Effector memory CD8-positive, alpha-beta T cell (primary cell): ENCODE measurements around the gene CDS2.

Experiments used
- ATAC-seq: fragments of 150-1000 bp; cut with Tn5 transposase; replicated peaks from 2 replicates; pipeline ENCODE4 v1.10.0; 2021; ENCODE audit warnings: mild to moderate bottlenecking, moderate library complexity
- DNase-seq, 3 experiments: peaks; one replicate each; pipeline ENCODE4 v3.0.0; 2021
- H3K27ac Mint-ChIP-seq, 2 donors: one replicate each; pipeline ENCODE4 v1.8.0; 2022; ENCODE audit warnings: mild to moderate bottlenecking in 2 of 2, mixed read lengths in 2 of 2, moderate library complexity in 2 of 2
- H3K27me3 Mint-ChIP-seq, 2 donors: one replicate each; pipeline ENCODE4 v1.8.0; 2022; ENCODE audit warnings: mixed read lengths in 2 of 2
- H3K36me3 Mint-ChIP-seq: one replicate; pipeline ENCODE4 v1.8.0; 2022; ENCODE audit warnings: mild to moderate bottlenecking, moderate library complexity, mixed read lengths; ENCODE audit not compliant: insufficient read depth
- H3K4me1 Mint-ChIP-seq, 2 donors: one replicate each; pipeline ENCODE4 v1.8.0; 2022; ENCODE audit warnings: low read depth in 2 of 2, mixed read lengths in 2 of 2
- H3K4me3 Mint-ChIP-seq, 2 donors: one replicate each; pipeline ENCODE4 v1.8.0; 2022; ENCODE audit warnings: mild to moderate bottlenecking in 2 of 2, mixed read lengths in 2 of 2, moderate library complexity in 2 of 2
- H3K9me3 Mint-ChIP-seq, 2 donors: one replicate each; pipeline ENCODE4 v1.8.0; 2022; ENCODE audit warnings: mixed read lengths in 2 of 2

Gene CDS2

DNA sequence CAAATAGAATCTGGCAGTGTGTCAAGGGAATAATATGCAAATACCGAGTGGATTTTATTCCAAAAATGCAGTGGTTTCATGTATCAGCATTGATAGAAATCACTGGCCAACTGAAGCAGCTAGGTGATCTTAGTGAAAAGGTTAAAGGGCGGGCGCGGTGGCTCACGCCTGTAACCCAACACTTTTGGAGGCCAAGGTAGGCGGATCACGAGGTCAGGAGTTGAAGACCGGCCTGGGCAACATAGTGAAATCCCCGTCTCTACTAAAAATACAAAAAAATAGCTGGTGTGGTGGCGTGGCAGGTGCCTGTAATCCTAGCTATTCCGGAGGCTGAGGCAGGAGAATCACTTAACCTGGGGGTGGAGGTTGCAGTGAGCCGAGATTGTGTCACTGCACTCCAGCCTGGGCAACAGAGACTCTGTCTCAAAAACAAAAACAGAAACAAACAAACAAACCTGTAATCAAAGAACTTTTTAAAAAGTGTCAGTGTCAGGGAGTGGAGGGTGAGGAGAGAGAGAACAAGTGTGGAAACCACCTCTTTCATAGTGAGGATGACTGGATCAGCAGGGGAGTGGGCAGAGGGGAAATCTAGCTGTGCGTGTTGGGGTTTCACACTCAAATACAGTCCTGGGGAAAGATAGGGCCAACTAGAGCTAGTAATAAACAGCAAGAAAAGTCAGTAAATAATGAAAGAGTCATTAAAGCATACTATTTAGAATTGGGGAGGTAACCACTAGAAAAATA lies 57.1 kb downstream of the CDS2 start:
- no peak for DNase-seq
- no peak overlapping the region for H3K4me3 Mint-ChIP-seq
- no peak for ATAC-seq
- H3K4me1 Mint-ChIP-seq = peaks cover 0 to under 1% of the 10 kb centered on the region in 2 donors
- H3K27me3 Mint-ChIP-seq = no peaks in the 10 kb centered on the region
- H3K9me3 Mint-ChIP-seq = no peaks in the 10 kb centered on the region
- peak overlapping the region; percentile 23 to 48 for H3K27ac Mint-ChIP-seq
- H3K36me3 Mint-ChIP-seq = peaks cover 73% of the 10 kb centered on the region

DNA sequence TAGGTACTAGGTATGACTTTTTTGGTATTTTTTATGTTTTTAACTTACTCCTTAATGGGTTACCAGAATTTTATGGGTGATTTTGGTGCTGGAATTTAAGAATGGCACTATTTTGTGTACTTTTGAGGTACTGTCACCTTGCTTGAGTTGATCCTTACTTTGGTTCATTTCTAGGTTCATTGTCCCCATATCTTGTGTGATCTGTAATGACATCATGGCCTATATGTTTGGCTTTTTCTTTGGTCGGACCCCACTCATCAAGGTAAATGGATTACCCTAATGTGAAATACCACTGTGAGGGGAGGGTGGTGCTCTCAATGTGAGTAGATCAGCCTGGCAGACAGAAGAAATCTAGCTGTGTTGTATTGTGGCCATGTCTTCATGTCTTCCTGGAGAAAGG lies 57.9 kb downstream of the CDS2 start:
- H3K27ac Mint-ChIP-seq = peak overlapping the region in 1 of 2 donors; percentile 67
- H3K4me1 Mint-ChIP-seq = no peaks in the 10 kb centered on the region
- ATAC-seq (no peak), DNase-seq (no peak)
- no peaks in the 10 kb centered on the region for H3K27me3 Mint-ChIP-seq
- H3K4me3 Mint-ChIP-seq = no peak overlapping the region
- H3K9me3 Mint-ChIP-seq = no peaks in the 10 kb centered on the region
- H3K36me3 Mint-ChIP-seq = peaks cover 73% of the 10 kb centered on the region

DNA sequence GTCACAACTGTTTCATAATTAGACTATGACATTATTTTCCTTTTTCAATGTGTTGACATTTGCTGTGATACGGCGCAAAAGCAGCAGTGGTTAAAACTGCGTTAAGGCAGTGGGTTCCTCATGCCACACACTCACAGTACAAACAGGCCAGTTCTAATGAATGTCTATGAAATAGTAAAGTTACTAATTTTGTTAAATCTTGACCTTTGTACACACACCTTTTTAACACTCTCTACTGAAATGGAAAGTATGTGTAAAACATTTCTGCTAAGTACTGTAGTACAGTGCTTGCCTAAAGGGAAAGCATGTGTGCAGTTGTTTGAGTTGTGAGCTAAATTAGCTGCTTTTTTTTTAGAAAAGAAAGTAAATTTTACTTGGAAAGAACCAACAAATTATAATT lies 60.3 kb downstream of the CDS2 start:
- Mint-ChIP-seq H3K4me1 (peaks cover 0 to 1% of the 10 kb centered on the region in 2 donors), H3K27ac (peak overlapping the region in 1 of 2 donors; percentile 21), H3K27me3 (no peaks in the 10 kb centered on the region), H3K9me3 (no peaks in the 10 kb centered on the region), H3K36me3 (peaks cover 85% of the 10 kb centered on the region), H3K4me3 (no peak overlapping the region)
- no peak for DNase-seq
- ATAC-seq = no peak

DNA sequence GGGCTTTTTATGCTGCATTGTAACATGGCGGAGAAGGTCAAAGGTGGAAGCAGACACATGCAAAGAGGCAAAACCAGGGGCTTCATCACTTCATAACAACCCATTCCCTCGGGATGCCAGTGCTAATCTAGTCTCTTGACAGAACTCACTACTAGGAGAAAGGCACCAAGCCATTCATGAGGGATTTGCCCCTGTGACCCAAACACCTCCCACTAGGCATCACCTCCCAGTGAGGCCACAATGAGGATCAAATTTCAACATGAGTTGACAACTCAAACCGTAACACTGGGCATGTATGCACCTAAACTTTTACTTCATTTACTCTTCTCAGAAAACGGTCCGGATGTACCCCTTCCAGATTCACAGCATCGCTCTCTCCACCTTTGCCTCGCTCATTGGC lies 61.9 kb downstream of the CDS2 start:
- Mint-ChIP-seq H3K36me3 (peaks cover 76% of the 10 kb centered on the region), H3K4me3 (no peak overlapping the region), H3K27me3 (no peaks in the 10 kb centered on the region), H3K27ac (peak overlapping the region in 1 of 2 donors; percentile 21), H3K9me3 (no peaks in the 10 kb centered on the region), H3K4me1 (peaks cover 2 to 4% of the 10 kb centered on the region in 2 donors)
- ATAC-seq = no peak
- no peak for DNase-seq

DNA sequence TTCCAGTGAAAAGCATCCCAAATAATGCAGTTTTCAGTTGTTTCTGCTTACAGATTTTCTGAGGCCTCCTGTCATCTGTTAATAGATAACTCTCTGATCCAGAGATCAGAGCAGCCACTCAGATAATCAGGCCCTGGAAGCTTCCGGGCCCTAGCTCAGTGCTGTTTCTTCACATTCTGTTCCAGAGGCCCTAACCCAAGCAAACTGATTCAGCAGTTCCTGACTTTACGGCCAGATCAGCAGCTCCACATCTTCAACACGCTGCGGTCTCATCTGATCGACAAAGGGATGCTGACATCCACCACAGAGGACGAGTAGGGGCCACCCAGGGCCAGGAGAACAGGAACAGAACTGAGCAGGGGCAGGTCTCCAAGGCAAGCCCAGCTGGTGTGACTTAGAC lies 63.1 kb downstream of the CDS2 start:
- DNase-seq (no peak), ATAC-seq (no peak)
- H3K4me1 Mint-ChIP-seq = peaks cover 2 to 4% of the 10 kb centered on the region in 2 donors
- peak overlapping the region; percentile 41 to 55 for H3K27ac Mint-ChIP-seq
- H3K4me3 Mint-ChIP-seq = no peak overlapping the region
- no peaks in the 10 kb centered on the region for H3K27me3 Mint-ChIP-seq
- no peaks in the 10 kb centered on the region for H3K9me3 Mint-ChIP-seq
- peaks cover 64% of the 10 kb centered on the region for H3K36me3 Mint-ChIP-seq

DNA sequence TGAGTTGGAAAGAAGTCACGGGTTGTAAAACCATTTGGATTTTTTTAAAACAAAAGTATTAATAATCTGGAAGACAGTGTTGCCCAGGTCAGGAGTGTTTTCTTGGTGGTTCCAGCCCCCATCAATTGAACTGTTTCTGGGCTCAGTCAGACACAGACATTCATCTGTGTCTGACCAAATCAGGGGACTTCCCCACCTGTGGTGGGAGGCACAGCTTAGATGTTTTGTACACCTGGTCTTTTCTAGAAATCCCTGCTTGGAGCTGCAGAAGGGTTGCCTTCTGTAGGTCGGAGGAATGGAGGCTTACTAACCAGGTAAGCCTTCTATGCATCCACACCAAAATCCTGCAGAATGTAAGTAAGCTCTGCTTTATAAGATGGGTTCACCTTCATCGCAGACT lies 63.6 kb downstream of the CDS2 start:
- Mint-ChIP-seq H3K4me1 (peaks cover 2 to 4% of the 10 kb centered on the region in 2 donors), H3K36me3 (peaks cover 59% of the 10 kb centered on the region), H3K27me3 (no peaks in the 10 kb centered on the region), H3K27ac (peak overlapping the region; percentile 41 to 55), H3K4me3 (no peak overlapping the region), H3K9me3 (no peaks in the 10 kb centered on the region)
- ATAC-seq (no peak), DNase-seq (no peak)

DNA sequence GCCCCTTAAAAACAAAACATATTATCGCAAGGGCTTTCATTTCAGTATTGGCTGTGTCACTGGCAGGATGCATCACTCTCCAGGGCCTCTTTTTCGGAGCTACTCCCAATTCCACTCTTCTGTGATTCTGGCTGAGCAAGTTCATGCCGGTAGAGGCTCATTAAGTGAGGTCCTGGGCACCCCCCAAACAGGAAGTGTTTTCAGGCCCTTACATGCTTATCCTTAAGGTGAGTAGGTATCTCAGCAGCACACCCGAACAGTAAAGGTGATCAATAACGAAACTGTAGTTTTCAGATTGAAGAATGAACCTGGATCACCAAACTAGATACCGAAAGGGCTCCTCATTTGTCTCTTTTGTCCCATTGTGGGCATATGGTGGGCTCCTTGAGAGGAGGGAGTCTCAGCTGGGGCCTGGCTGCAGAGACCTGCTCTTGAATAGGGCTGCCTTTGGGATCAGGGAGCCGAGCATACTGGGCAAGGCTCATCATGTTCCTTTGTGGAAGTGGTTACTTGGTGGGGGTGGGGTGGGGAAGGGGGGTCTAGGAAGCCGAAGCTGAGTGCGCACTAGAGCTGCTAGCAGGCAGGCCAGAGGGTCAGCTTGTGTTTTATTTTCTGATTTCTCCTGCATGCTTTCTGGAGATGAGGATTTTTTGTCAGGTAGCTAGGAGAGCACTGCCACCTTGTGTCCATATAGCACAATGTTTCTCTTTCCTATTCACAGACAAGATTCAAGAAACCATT lies 65.2 kb downstream of the CDS2 start:
- H3K4me3 Mint-ChIP-seq = no peak overlapping the region
- peaks cover 55% of the 10 kb centered on the region for H3K36me3 Mint-ChIP-seq
- ATAC-seq = peak; percentile 77
- H3K4me1 Mint-ChIP-seq = peaks cover 3 to 4% of the 10 kb centered on the region in 2 donors
- H3K27me3 Mint-ChIP-seq = no peaks in the 10 kb centered on the region
- peak overlapping the region in 1 of 2 donors; percentile 57 for H3K27ac Mint-ChIP-seq
- DNase-seq = peak in 2 of 3 experiments; percentile 26 to 33
- no peaks in the 10 kb centered on the region for H3K9me3 Mint-ChIP-seq

DNA sequence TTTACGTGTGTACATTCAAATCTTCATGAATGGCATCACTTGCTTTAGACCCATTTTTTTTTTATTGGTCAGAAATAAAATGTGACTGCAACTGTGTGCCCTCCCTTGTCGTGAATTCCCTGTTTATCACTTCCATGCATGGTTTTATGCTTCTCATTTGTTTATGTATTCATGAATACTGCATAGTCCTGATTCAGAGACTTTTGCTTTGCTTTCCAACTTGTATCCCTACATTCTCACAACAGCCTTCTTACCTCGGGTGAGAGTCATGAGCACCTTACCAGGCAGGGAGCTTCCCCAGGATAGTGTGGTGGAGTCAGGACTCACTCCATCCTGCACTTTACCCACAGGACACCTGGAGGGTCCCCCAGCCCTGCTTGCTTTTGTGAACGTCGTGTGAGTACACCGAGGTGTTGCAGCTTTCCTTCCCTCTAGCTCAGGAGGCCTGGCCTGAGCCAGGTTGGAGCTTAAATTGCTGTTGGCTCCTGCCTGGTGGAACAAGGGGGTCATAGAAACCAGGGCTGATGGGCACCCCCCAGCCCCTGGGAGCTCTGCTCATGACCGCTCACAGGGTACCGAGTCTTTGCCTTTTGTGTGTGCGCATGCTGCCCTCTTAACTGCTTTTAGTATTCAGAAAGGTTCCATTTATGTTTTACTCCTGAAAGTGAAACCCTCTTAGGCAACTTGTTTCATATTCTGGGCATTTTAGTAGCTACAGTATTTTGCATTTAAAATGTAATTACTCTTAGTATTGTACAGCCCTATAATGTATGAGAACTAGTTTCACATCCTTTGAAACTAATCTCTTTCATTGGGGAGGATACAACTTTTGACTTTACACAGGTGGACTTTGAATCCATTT lies 66.0 kb downstream of the CDS2 start:
- peak overlapping the region in 1 of 2 donors; percentile 57 for H3K27ac Mint-ChIP-seq
- no peak for DNase-seq
- peaks cover 48% of the 10 kb centered on the region for H3K36me3 Mint-ChIP-seq
- no peaks in the 10 kb centered on the region for H3K27me3 Mint-ChIP-seq
- H3K9me3 Mint-ChIP-seq = no peaks in the 10 kb centered on the region
- peaks cover 3 to 4% of the 10 kb centered on the region in 2 donors for H3K4me1 Mint-ChIP-seq
- H3K4me3 Mint-ChIP-seq = no peak overlapping the region
- ATAC-seq = no peak

DNA sequence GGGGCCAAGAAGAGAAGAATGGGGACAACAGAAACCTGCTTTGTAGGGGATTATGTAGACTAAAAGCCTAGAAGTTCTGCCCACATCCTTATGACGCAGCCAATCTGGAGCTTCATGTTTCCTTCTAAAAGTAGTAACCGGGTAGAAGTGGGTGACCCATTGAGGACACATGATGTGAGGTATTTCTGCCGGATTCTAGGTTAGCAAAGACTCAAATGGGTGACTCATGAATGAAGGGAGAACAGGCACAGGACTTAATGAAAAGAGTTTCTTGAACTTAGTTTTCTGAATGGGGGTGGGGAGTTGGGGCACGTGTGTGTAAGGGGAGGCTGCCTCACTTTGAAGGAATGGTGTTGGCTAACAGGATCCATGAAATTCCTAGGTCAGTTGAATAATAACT lies 68.8 kb downstream of the CDS2 start:
- DNase-seq (no peak), ATAC-seq (no peak)
- no peaks in the 10 kb centered on the region for H3K27me3 Mint-ChIP-seq
- H3K9me3 Mint-ChIP-seq = no peaks in the 10 kb centered on the region
- H3K36me3 Mint-ChIP-seq = peaks cover 25% of the 10 kb centered on the region
- H3K4me3 Mint-ChIP-seq = no peak overlapping the region
- H3K27ac Mint-ChIP-seq = no peak overlapping the region
- H3K4me1 Mint-ChIP-seq = peaks cover 3 to 4% of the 10 kb centered on the region in 2 donors

DNA sequence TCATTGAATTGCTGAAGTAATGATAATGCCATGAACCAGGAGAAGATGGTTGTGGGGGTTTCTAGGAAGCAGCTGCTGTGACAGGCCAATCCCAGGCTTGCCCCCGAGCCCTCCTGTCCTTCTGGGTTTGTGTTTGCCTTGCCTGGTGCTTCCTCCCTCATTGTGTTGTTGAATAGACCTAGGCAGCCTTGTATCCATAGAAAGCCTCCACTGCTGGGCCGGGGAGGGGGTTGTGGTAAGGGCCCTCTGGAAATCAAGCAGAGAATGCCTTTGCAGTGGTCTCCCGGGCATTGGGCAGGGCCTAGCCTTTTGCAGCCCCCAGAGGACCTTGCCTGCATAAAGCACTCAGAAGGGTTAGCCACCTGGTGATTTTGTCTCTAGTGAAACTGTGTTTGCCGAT lies 69.3 kb downstream of the CDS2 start:
- Mint-ChIP-seq H3K36me3 (peaks cover 25% of the 10 kb centered on the region), H3K4me1 (peaks cover 3 to 4% of the 10 kb centered on the region in 2 donors), H3K9me3 (no peaks in the 10 kb centered on the region), H3K27me3 (no peaks in the 10 kb centered on the region), H3K27ac (peak overlapping the region in 1 of 2 donors; percentile 46), H3K4me3 (no peak overlapping the region)
- DNase-seq (no peak), ATAC-seq (no peak)

DNA sequence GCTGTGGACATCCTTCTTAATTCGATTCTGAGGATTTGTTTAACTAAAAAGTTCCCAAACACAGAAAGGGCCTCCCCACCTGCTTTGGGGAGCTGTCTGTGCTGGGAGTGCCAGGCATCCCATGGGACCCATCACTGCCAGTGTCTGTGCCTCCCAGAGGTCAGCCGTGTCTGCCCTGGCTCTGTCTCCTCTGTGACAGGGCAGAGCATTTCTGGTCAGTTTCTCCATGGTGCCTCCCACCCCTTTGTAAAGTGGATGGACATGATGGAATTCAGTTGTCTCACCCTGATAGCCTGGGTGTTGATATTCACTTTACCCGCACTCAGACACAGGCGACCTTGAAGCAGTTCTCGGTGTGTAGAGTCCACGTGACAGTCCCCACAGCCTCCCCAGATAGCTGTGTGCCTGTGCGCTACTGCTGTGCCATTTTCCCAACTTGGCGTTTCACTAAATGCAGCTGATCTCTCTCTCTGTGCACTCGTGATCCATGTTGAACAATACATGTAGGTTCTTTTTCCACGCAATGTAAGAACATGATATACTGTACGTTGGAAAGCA lies 70.5 kb downstream of the CDS2 start:
- peaks cover under 1 to 2% of the 10 kb centered on the region in 2 donors for H3K4me1 Mint-ChIP-seq
- peaks cover 17% of the 10 kb centered on the region for H3K36me3 Mint-ChIP-seq
- H3K27me3 Mint-ChIP-seq = no peaks in the 10 kb centered on the region
- H3K4me3 Mint-ChIP-seq = no peak overlapping the region
- H3K27ac Mint-ChIP-seq = no peak overlapping the region
- ATAC-seq (no peak), DNase-seq (no peak)
- no peaks in the 10 kb centered on the region for H3K9me3 Mint-ChIP-seq

DNA sequence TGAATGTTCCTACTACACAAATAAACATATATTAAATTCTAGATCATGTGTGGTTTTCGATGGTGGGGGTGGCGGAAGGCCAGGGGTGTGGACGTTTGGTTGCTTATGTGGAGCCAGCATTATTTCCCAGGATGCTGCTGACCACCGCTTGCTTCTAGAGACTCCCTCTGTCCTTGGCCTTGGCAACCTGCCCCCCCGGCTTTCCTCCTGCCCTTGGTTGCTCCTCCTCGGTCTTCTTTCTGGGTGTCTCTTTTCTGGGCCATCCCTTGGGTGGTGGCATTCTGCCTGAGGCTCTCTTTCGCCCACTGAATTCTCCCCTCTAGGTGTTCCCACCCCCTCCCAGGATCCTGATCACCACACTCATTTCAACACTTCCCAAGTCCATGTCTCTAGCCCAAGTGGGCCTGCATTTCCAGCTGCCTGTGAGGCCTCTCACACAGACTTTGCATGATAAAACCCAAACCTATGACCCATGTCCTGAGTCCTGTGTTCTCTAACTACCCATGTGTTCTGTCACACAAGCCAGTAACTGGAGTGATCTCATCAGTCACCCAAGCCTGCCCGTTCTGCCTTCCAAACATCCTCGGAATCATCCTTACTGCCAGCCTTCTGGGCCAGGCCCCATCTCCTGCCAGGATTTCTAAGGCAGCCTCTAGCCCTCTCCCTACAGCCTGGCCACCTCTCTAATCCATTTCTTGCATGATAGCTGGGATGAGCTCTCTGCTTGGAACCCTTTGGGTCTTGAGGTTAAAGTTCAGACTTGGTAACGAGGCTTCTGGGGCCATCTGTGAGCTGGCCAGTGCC lies 71.2 kb downstream of the CDS2 start:
- Mint-ChIP-seq H3K27ac (peak overlapping the region in 1 of 2 donors; percentile 18), H3K4me3 (no peak overlapping the region), H3K9me3 (no peaks in the 10 kb centered on the region), H3K36me3 (peaks cover 17% of the 10 kb centered on the region), H3K27me3 (no peaks in the 10 kb centered on the region), H3K4me1 (peaks cover 0 to 2% of the 10 kb centered on the region in 2 donors)
- ATAC-seq (no peak), DNase-seq (no peak)

DNA sequence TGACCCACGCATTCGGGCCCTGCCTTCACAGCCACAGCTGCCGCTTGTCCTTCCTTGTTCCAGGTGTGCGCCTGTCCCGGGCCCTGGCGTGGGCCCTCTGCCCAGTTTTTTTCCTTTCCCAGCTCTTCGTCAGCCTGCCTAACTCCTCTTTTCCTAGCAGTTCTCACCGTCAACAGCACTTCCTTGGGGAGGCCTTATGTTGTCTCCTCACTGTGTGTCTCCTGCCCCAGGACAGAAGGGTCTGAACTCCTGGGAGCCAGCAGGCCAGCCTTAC lies 71.8 kb downstream of the CDS2 start:
- no peak for ATAC-seq
- DNase-seq = no peak
- Mint-ChIP-seq H3K27ac (peak overlapping the region in 1 of 2 donors; percentile 18), H3K36me3 (peaks cover 22% of the 10 kb centered on the region), H3K4me3 (no peak overlapping the region), H3K4me1 (peaks cover 0 to 2% of the 10 kb centered on the region in 2 donors), H3K9me3 (no peaks in the 10 kb centered on the region), H3K27me3 (no peaks in the 10 kb centered on the region)
